ENCODE data around the gene KDM2B. TPM values are rescaled to one million over a fixed set of nuclear protein-coding genes. Genes with fewer than 3 reads are reported as not detected.

KDM2B gene
- total and polyA plus RNA-seq, 2 donors (not counting 3 experiments of a cell fraction or from before 2014, with no cell fraction given) = 26.8 to 37.3 TPM

DNA sequence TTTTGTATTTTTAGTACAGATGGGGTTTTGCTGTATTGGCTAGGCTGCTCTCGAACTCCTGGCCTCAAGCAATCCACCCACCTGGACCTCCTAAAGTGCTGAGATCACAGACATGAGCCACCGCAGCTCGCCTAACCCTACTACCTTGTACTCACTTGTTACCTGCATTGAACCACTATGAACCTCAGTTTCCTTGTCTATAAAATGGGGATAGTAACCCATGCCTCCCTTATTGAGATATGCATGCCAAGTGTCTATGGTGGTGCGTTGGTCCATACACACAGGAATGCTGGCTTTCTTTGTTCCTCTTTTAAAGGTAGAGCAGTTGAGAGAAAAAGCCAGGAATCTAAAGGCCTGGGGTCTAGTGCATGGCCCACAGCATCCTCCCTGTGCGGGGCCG is 40.9 kb downstream of the KDM2B start:
- Histone ChIP-seq H3K9me3 (replicated peaks; ENCODE audit: control insufficient read depth, insufficient read depth, low read length) (no peaks in the 10 kb centered on the region), H3K79me2 (ENCODE audit: control insufficient read depth, insufficient read depth, low read length) (no peaks in the 10 kb centered on the region), H3K4me1 (ENCODE audit: control insufficient read depth, extremely low read depth, insufficient read depth, low read length) (peaks cover 20% of the 10 kb centered on the region), H3K27ac (ENCODE audit: insufficient read depth, low read depth, low read length) (no peak overlapping the region), H2AFZ (ENCODE audit: low read depth, low read length) (no peak overlapping the region), H3K4me3 (replicated peaks in 1 of 3; ENCODE audit: insufficient read depth in 1 of 3, low read depth in 1 of 3, low read length in 3 of 3) (no peak overlapping the region), H3K9ac (replicated peaks; ENCODE audit: extremely low read depth, insufficient read depth, low read length) (no peak overlapping the region), H4K20me1 (replicated peaks; ENCODE audit: control insufficient read depth, extremely low read depth, insufficient read depth, low read length) (no peaks in the 10 kb centered on the region), H3K9me1 (replicated peaks; ENCODE audit: control insufficient read depth, extremely low read depth, insufficient read depth, low read length) (no peaks in the 10 kb centered on the region), H3K36me3 (ENCODE audit: control insufficient read depth in 2 of 2, extremely low read depth in 1 of 2, insufficient read depth in 2 of 2, low read length in 2 of 2) (no peaks in the 10 kb centered on the region), H3K27me3 (ENCODE audit: control insufficient read depth in 2 of 2, insufficient read depth in 2 of 2, low read length in 2 of 2) (no peaks in the 10 kb centered on the region), H3K4me2 (ENCODE audit: insufficient read depth, low read length) (no peak overlapping the region)
- FAIRE-seq = no peak
- TF ChIP-seq JUN (IDR thresholded peaks at IDR 0.05; ENCODE audit: borderline replicate concordance, insufficient read depth, insufficient read length, low read depth) = no peak
- no peak for TF ChIP-seq POLR2A (IDR thresholded peaks at IDR 0.05; ENCODE audit: low read depth, low read length)
- no peak for TF ChIP-seq EZH2 (IDR thresholded peaks at IDR 0.05; ENCODE audit: borderline replicate concordance, low read depth, low read length, severe bottlenecking)
- no peak for TF ChIP-seq MAX (IDR thresholded peaks at IDR 0.05; ENCODE audit: insufficient read depth, insufficient read length)
- TF ChIP-seq MYC (IDR thresholded peaks at IDR 0.05; ENCODE audit: low read depth, low read length) = no peak
- no peak for TF ChIP-seq POLR2AphosphoS5 (IDR thresholded peaks at IDR 0.05; ENCODE audit: insufficient read depth, low read depth, low read length)
- BruUV-seq (replicated peaks) = no TSS peak
- dilution Hi-C loops (cut with MboI; ENCODE audit: extremely low pct_ligation_motif_present, low sequenced_read_pairs) = no loop called here
- DNase-seq (ENCODE audit: low read depth, low spot score) = no peak
- intact Hi-C loops (cut with micrococcal nuclease) = no loop called here
- CTCF ChIA-PET = interaction anchor here (0.7 to 2.5 kb wide), 3 partner anchors 12 to 355 kb away, joined by 3 to 12 read pairs (median 5); no protein-coding TSS in a partner anchor
- POLR2A ChIA-PET = no interaction called here

GRCh38 chr12:121538699-121539061 is 42.1 kb downstream of the KDM2B start:
- dilution Hi-C loops (cut with MboI; ENCODE audit: extremely low pct_ligation_motif_present, low sequenced_read_pairs) (no loop called here), intact Hi-C loops (cut with micrococcal nuclease) (no loop called here)
- H3K4me1 ChIP-seq (ENCODE audit: control insufficient read depth, extremely low read depth, insufficient read depth, low read length) = peaks cover 20% of the 10 kb centered on the region
- ChIA-PET POLR2A (no interaction called here), CTCF (interaction anchor here (0.7 to 2.5 kb wide), 4 partner anchors 14 to 143 kb away, joined by 4 to 12 read pairs (median 6); partner anchors contain the start of gene ORAI1)
- H2AFZ ChIP-seq (ENCODE audit: low read depth, low read length) = no peak overlapping the region
- H3K27me3 ChIP-seq (ENCODE audit: control insufficient read depth in 2 of 2, insufficient read depth in 2 of 2, low read length in 2 of 2) = no peaks in the 10 kb centered on the region
- no peaks in the 10 kb centered on the region for H3K9me1 ChIP-seq (replicated peaks; ENCODE audit: control insufficient read depth, extremely low read depth, insufficient read depth, low read length)
- H3K4me2 ChIP-seq (ENCODE audit: insufficient read depth, low read length) = peak overlapping the region; percentile 45
- no TSS peak for BruUV-seq (replicated peaks)
- H3K27ac ChIP-seq (ENCODE audit: insufficient read depth, low read depth, low read length) = no peak overlapping the region
- no peak overlapping the region for H3K9ac ChIP-seq (replicated peaks; ENCODE audit: extremely low read depth, insufficient read depth, low read length)
- FAIRE-seq (peak; percentile 70), DNase-seq (ENCODE audit: low read depth, low spot score) (no peak)
- no peaks in the 10 kb centered on the region for H4K20me1 ChIP-seq (replicated peaks; ENCODE audit: control insufficient read depth, extremely low read depth, insufficient read depth, low read length)
- H3K36me3 ChIP-seq (ENCODE audit: control insufficient read depth in 2 of 2, extremely low read depth in 1 of 2, insufficient read depth in 2 of 2, low read length in 2 of 2) = no peaks in the 10 kb centered on the region
- no peaks in the 10 kb centered on the region for H3K79me2 ChIP-seq (ENCODE audit: control insufficient read depth, insufficient read depth, low read length)
- H3K9me3 ChIP-seq (replicated peaks; ENCODE audit: control insufficient read depth, insufficient read depth, low read length) = no peaks in the 10 kb centered on the region
- no peak overlapping the region for H3K4me3 ChIP-seq (replicated peaks in 1 of 3; ENCODE audit: insufficient read depth in 1 of 3, low read depth in 1 of 3, low read length in 3 of 3)
- TF ChIP-seq MAX (IDR thresholded peaks at IDR 0.05; ENCODE audit: insufficient read depth, insufficient read length) (no peak), POLR2AphosphoS5 (IDR thresholded peaks at IDR 0.05; ENCODE audit: insufficient read depth, low read depth, low read length) (no peak), CTCF (IDR thresholded peaks at IDR 0.05; ENCODE audit: extremely low read depth in 1 of 2, insufficient read depth in 1 of 2, low read depth in 1 of 2, low read length in 2 of 2) (no peak), EZH2 (IDR thresholded peaks at IDR 0.05; ENCODE audit: borderline replicate concordance, low read depth, low read length, severe bottlenecking) (no peak), JUN (IDR thresholded peaks at IDR 0.05; ENCODE audit: borderline replicate concordance, insufficient read depth, insufficient read length, low read depth) (no peak), FOS (IDR thresholded peaks at IDR 0.05; ENCODE audit: borderline replicate concordance, insufficient read depth, low read length) (no peak), MYC (IDR thresholded peaks at IDR 0.05; ENCODE audit: low read depth, low read length) (no peak), POLR2A (IDR thresholded peaks at IDR 0.05; ENCODE audit: low read depth, low read length) (no peak), GATA2 (IDR thresholded peaks at IDR 0.05; ENCODE audit: insufficient read depth, insufficient read length, low read depth, low read length) (no peak)
